DOHH2 (cell line): ENCODE data around the gene UGT1A6.

Experiments
- EZH2phosphoT487 ChIP-seq: fragments of 200-600 bp; sonication (generic); IDR thresholded peaks from 2 replicates; pipeline ENCODE4 v1.6.1; 2017; ENCODE audit warnings: borderline replicate concordance, mild to moderate bottlenecking, antibody characterized with exemption, low read length, moderate library complexity, mixed read lengths
- TF ChIP-seq, protein P1 (sequence below): fragments of 200-600 bp; sonication (generic); IDR thresholded peaks from one replicate; pipeline ENCODE4 v1.5.1; 2014; ENCODE audit warnings: antibody characterized with exemption, mild to moderate bottlenecking, low read depth, low read length; ENCODE audit not compliant: poor library complexity, severe bottlenecking

DNA sequence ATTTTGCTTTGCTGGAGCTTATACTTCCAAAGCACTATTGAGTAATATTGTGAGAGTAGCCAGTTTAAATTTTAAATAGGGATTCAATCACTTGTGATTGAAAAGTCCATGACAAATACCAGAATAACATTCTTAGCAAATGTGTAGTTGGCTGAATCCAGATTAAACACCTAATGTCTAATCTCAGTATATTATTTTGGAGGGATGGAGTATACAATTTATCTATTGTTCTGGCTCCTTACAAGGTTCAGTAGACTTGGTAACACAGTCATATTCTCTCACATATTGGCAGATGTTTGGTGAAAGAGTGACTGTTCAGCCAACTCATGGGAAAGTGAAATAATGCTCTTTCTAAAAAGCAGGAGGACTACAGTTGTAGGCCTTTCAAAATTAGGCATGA, 18.8 kb upstream of the UGT1A6 start:
- TF ChIP-seq EZH2phosphoT487, result no peak
- TF ChIP-seq, protein P1, sequence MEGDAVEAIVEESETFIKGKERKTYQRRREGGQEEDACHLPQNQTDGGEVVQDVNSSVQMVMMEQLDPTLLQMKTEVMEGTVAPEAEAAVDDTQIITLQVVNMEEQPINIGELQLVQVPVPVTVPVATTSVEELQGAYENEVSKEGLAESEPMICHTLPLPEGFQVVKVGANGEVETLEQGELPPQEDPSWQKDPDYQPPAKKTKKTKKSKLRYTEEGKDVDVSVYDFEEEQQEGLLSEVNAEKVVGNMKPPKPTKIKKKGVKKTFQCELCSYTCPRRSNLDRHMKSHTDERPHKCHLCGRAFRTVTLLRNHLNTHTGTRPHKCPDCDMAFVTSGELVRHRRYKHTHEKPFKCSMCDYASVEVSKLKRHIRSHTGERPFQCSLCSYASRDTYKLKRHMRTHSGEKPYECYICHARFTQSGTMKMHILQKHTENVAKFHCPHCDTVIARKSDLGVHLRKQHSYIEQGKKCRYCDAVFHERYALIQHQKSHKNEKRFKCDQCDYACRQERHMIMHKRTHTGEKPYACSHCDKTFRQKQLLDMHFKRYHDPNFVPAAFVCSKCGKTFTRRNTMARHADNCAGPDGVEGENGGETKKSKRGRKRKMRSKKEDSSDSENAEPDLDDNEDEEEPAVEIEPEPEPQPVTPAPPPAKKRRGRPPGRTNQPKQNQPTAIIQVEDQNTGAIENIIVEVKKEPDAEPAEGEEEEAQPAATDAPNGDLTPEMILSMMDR, result no peak
